Skeletal muscle tissue (tissue), 4 donors: Measurements from ENCODE around the gene WDR90. TPM values are rescaled to one million over a fixed set of nuclear protein-coding genes. Genes with fewer than 3 reads are reported as not detected.

ENCODE experiments used
- H3K27ac ChIP-seq: one replicate; pipeline ENCODE4 v1.7.0; 2013; ENCODE audit warnings: mild to moderate bottlenecking, low read depth, low read length, inconsistent platforms
- H3K27me3 ChIP-seq, 3 donors: one replicate each; pipeline ENCODE4 v1.7.0; 2013; ENCODE audit warnings: low read length in 3 of 3; ENCODE audit not compliant: control insufficient read depth in 3 of 3, insufficient read depth in 3 of 3
- H3K36me3 ChIP-seq, 3 donors: one replicate each; pipeline ENCODE4 v1.7.0; 2013; ENCODE audit warnings: low read length in 3 of 3; ENCODE audit not compliant: control insufficient read depth in 3 of 3, insufficient read depth in 3 of 3
- H3K4me1 ChIP-seq, 3 donors: one replicate each; pipeline ENCODE4 v1.7.0; 2013; ENCODE audit warnings: low read length in 3 of 3, mild to moderate bottlenecking in 3 of 3; ENCODE audit not compliant: control insufficient read depth in 3 of 3, insufficient read depth in 3 of 3
- H3K4me3 ChIP-seq, 3 donors: one replicate each; pipeline ENCODE4 v1.7.0; 2013; ENCODE audit warnings: low read length in 3 of 3
- H3K9ac ChIP-seq, 3 donors: one replicate each; pipeline ENCODE4 v1.7.0; 2013; ENCODE audit warnings: low read length in 3 of 3, mild to moderate bottlenecking in 3 of 3, moderate library complexity in 2 of 3, low read depth in 1 of 3
- H3K9me3 ChIP-seq, 3 donors: one replicate each; pipeline ENCODE4 v1.7.0; 2013; ENCODE audit warnings: low read length in 3 of 3; ENCODE audit not compliant: control insufficient read depth in 3 of 3
- total RNA-seq: library from RNA; depleted of rRNA; stranded (reverse); fragments of >200 nt; gene quantifications from one replicate; pipeline ENCODE4 v1.2.3, GENCODE V29; 2014
- donor health status: Osteomylitis.

The WDR90 gene
- total RNA-seq, 1 donor from 2014 or later: 6.3 TPM

- Histone ChIP-seq H3K9me3 (peaks cover 0 to 2% (median 0%) of the 10 kb centered on the region in 3 donors), H3K27ac (no peak overlapping the region), H3K27me3 (no peaks in the 10 kb centered on the region), H3K4me1 (peaks cover 0 to 4% (median 3%) of the 10 kb centered on the region in 3 donors), H3K4me3 (no peak overlapping the region), H3K36me3 (peaks cover 6 to 11% (median 10%) of the 10 kb centered on the region in 3 donors), H3K9ac (no peak overlapping the region)
These were observed 32.2 kb upstream of the WDR90 start for GRCh38 chr16:616733-617586.

DNA sequence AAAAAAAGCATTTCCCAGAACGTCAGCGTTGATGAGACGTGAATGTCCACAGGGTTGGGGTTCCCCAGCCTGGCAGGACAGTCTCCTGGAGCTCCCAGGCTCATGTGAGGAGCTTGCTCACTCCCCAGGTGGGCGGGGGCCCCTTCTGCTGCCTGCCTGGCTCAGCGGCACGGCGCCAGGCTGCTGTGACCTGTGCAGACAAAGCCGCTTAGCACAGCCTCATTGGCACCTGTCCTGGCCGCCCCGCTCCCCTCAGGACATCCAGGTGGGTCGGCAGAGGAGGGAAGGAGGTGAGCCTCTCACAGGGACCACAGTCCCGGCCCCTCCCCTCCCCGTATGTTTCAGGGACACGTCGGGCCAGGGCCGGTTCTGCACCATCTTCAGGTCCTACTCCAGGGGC, 31.3 kb upstream of the WDR90 start:
- Histone ChIP-seq H3K4me3 (no peak overlapping the region), H3K36me3 (peaks cover 6 to 11% (median 10%) of the 10 kb centered on the region in 3 donors), H3K27ac (no peak overlapping the region), H3K9me3 (peaks cover 0 to 2% (median 0%) of the 10 kb centered on the region in 3 donors), H3K27me3 (no peaks in the 10 kb centered on the region), H3K4me1 (peaks cover 0 to 4% (median 3%) of the 10 kb centered on the region in 3 donors), H3K9ac (no peak overlapping the region)

- Histone ChIP-seq H3K9ac (no peak overlapping the region), H3K27me3 (no peaks in the 10 kb centered on the region), H3K4me3 (no peak overlapping the region), H3K4me1 (peaks cover 0 to 4% (median 3%) of the 10 kb centered on the region in 3 donors), H3K36me3 (peaks cover 4 to 6% (median 5%) of the 10 kb centered on the region in 3 donors), H3K9me3 (no peaks in the 10 kb centered on the region), H3K27ac (no peak overlapping the region)
These were observed 29.6 kb upstream of the WDR90 start for GRCh38 chr16:619476-620100.

- Histone ChIP-seq H3K9ac (no peak overlapping the region), H3K27me3 (no peaks in the 10 kb centered on the region), H3K27ac (no peak overlapping the region), H3K9me3 (no peaks in the 10 kb centered on the region), H3K4me1 (peaks cover 0 to 4% (median 3%) of the 10 kb centered on the region in 3 donors), H3K36me3 (peaks cover 2 to 12% (median 7%) of the 10 kb centered on the region in 3 donors), H3K4me3 (no peak overlapping the region)
These were observed 28.3 kb upstream of the WDR90 start for GRCh38 chr16:620700-621525.

DNA sequence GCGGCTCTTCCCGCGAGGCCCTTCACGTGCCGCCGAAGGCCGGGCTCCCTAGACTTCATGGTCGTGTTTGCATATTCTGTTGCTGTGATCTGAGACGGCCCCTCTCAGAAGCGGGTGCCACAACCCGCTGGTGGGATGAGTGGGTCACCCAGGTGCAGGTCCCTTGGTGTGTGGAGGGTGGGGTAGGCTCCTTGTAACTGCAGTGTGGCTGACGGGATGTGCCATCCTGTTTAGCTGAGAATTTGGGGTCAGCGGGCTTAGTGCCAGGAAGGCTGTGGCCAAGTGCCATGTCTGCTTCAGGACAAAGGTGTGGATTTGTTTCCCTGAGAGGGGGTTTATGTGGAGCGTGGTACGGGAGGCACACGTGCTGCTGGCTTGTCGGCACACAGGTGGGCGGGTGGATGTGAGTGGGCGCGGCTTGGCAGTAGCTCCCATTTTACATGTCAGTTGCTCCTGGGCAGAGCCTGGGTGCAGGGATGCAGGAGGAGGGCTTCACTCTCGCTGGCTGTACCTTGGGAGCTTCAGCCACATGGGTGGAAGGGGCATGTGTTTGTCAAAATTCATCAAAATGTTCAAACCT, 27.5 kb upstream of the WDR90 start:
- no peaks in the 10 kb centered on the region for H3K27me3 ChIP-seq
- H3K9ac ChIP-seq: peak overlapping the region in 1 of 3 donors; percentile 8
- no peaks in the 10 kb centered on the region for H3K9me3 ChIP-seq
- peaks cover 5 to 15% (median 11%) of the 10 kb centered on the region in 3 donors for H3K36me3 ChIP-seq
- no peak overlapping the region for H3K27ac ChIP-seq
- H3K4me1 ChIP-seq: peaks cover 0 to 4% (median 3%) of the 10 kb centered on the region in 3 donors
- no peak overlapping the region for H3K4me3 ChIP-seq

GRCh38 chr16:622920-623280, 26.3 kb upstream of the WDR90 start:
- Histone ChIP-seq H3K4me1 (peaks cover 2 to 13% (median 9%) of the 10 kb centered on the region in 3 donors), H3K9ac (no peak overlapping the region), H3K36me3 (peaks cover 5 to 12% (median 11%) of the 10 kb centered on the region in 3 donors), H3K9me3 (no peaks in the 10 kb centered on the region), H3K4me3 (no peak overlapping the region), H3K27ac (no peak overlapping the region), H3K27me3 (no peaks in the 10 kb centered on the region)

DNA sequence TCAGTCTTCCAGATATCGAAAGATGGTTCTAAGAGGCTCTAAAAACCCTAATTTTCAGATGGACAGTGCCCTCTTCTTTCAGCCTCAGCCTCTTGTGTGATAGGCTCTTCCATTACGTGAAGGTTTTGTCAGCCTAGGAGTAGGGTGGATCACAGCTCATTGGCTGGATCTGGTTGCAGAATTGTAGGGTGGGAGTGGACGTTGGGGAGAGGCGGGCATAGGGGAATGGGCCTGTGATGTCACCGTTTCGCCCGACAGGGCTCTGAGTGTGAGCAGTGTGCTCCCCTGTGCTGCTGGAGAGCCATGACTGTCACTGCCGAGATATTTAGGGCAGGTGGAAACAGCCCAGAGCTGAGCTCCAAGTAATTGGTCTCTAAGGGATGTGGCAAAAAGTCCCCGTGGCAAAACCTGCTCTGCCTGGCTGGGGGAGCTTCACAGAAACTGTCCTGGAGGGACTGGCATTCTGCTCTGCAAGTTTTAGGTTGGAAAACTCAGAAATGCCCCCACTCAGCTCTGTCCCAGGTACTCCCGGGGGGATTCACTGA, 24.6 kb upstream of the WDR90 start:
- Histone ChIP-seq H3K36me3 (peaks cover 10 to 20% (median 16%) of the 10 kb centered on the region in 3 donors), H3K4me3 (no peak overlapping the region), H3K4me1 (peaks cover 5 to 20% (median 16%) of the 10 kb centered on the region in 3 donors), H3K9ac (peak overlapping the region in 1 of 3 donors; percentile 51), H3K27ac (no peak overlapping the region), H3K27me3 (no peaks in the 10 kb centered on the region), H3K9me3 (no peaks in the 10 kb centered on the region)

GRCh38 chr16:625117-625976, 23.8 kb upstream of the WDR90 start:
- no peak overlapping the region for H3K9ac ChIP-seq
- H3K9me3 ChIP-seq: no peaks in the 10 kb centered on the region
- peaks cover 10 to 20% (median 16%) of the 10 kb centered on the region in 3 donors for H3K36me3 ChIP-seq
- H3K4me1 ChIP-seq: peaks cover 11 to 26% (median 22%) of the 10 kb centered on the region in 3 donors
- no peak overlapping the region for H3K4me3 ChIP-seq
- H3K27me3 ChIP-seq: no peaks in the 10 kb centered on the region
- no peak overlapping the region for H3K27ac ChIP-seq
